ENCODE data around the gene TAS2R40.
A peak's percentile ranks its signal among the peaks of the same experiment; 100 is the strongest.

The TAS2R40 gene

DNA sequence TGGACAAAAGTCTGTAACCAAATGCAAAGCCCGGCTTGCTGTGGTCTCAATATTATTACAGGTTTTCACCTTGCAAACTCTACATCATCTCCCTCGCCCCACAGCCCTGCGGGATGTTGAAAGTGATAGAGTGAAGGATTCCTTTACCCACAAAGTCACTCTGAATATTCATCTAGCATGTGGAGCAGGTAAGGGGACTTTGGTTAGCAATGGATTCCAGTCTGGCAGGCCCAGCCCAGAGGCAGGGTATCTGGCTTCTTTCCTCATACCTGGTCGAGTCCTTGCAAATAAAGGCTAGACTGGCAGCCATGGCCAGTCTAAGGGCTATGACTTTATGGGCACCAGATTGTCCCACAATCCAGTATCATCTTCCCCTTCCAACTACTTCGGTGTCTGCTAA, 3.2 kb downstream of the TAS2R40 start:
- DNase-seq = no peak

- DNase-seq = no peak
These were observed 6.0 kb downstream of the TAS2R40 start for GRCh38 chr7:143227806-143228205.

GRCh38 chr7:143229054-143229790, 7.4 kb downstream of the TAS2R40 start:
- DNase-seq = no peak

GRCh38 chr7:143230602-143231457, 9.0 kb downstream of the TAS2R40 start:
- no peak for DNase-seq

DNA sequence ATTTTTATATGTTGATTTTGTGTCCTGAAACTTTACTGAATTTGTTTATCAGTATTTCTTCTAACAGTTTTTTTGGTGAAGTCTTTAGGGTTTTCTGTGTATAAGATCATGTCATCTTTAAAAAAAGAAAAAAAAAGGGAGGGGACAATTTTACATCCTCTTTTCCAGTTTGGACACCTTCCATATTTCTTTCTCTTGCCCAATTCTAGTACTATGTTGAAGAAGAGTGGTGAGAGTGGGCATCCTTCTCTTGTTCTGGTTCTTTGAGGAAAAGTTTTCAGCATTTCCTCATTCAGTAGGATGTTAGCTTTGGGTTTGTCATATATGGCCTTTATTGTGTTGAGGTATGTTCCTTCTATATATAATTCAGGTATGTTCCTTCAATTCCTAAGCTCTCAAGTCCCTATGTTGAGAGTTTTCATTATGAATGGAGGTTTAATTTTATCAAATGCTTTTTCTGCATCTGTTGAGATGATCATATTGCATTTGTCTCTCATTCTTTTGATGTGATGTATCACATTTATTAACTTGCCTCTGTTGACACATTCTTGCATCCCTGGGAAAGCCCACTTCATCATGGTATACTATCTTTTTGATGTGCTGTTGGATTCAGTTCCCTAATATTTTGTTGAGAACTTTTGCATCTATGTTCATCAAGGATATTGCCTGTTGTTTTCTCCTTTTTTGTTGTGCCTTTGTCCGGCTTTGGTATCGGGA, 12.1 kb downstream of the TAS2R40 start:
- no peak for DNase-seq

DNA sequence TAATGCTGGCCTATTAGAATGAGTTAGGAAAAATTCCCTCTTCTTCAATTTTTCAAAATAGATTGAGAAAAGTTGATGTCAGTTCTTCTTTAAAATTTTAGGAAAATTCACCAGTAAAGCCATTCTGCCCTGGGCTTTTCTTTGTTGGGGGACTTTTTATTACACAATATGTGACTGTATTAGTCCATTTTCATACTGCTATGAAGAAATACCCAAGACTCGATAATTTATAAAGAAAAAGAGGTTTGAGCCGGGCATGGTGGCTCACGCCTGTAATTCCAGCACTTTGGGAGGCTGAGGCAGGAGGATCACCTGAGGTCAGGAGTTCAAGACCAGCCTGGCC, 12.7 kb downstream of the TAS2R40 start:
- DNase-seq = no peak

DNA sequence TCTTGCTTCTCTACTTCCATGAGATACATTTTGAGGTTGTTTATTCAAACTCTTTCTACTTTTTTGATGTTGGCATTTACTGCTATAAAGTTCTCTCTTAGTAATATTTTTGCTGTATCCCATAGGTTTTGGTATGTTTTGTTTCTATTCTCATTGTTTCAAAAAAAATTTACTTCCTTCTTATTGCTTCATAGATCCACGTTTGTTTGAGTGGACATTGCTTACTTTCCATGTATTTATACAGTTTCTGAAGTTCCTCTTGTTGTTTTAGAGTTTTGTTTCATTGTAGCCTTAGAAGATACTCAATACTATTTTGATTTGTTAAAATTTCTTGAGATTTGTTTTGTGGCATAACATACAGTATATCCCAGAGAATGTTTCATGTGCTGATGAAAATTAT, 13.7 kb downstream of the TAS2R40 start:
- no peak for DNase-seq

DNA sequence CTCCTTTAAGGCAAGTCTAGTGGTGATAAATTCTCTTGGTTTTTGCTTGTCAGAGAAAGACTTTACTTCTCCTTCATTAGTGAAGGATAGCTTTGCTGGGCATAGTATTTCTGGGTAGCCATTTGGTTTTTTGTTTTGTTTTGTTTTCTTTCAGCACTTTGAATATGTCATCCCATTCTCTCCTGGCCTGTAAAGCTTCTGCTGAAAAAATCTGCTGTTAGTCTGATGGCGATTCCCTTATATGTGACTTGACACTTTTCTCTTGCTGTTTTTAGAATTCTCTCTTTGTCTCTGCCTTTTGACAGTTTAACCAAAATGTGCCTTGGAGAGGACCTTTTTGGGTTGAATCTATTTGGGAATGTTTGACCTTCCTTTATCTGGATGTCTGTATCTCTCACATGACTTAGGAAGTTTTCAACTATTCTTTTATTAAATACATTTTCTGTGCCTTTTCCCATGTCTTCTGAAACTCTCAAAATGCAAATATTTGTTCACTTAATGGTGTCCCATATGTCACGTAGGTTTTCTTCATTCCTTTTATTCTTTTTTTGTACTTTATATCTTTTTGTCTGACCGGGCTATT, 14.7 kb downstream of the TAS2R40 start:
- no peak for DNase-seq

DNA sequence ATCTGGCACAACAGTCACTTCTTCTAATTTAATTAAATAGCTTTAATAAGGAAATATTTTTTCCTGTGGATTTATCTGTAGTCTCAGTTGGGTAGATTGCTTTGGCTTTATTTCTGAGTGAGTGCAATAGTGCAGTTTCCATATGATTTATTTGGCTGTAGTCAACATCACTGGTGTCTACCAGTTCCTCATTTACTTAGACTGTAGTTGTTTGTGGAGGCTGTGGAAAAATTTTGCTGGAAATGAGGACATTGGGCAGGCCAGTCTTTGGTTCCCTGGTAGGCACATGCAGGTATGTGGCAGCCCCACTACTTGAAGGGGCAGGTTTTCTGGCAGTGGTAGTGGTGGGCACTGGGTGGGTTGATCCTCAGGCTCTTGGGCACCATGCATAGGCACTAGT, 15.5 kb downstream of the TAS2R40 start:
- no peak for DNase-seq

DNA sequence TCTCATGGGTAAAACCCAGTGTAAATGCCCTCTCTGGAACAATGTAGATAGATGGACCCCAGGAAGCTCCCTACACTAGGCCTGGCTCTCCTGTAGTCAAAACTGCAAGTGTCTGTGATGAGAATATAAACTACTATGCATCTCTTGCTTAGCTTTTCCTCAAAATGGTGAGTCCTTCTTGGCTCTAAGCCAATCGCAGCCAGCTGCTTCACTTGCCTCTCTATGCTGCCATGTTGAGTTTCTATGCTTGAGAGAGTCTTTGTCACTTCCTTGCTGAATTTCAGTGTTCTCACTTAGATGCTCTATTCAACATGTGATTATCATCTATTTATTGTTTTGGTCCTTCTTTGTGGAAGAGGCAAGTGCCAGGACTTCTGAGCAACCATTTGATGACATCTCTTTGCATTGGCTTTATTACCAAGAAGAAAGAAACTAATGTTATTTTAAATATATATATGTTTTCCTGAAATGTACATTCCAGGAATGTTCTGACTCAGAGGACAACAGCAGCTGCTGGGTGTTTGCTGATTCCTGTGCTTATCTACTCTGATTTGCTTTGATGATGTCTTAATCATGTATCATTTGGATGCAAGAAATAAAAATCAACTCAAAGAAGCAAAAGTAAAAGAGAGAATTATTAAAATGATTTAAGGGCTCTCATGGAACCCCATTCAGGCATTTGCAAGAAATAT, 16.6 kb downstream of the TAS2R40 start:
- no peak for DNase-seq

DNA sequence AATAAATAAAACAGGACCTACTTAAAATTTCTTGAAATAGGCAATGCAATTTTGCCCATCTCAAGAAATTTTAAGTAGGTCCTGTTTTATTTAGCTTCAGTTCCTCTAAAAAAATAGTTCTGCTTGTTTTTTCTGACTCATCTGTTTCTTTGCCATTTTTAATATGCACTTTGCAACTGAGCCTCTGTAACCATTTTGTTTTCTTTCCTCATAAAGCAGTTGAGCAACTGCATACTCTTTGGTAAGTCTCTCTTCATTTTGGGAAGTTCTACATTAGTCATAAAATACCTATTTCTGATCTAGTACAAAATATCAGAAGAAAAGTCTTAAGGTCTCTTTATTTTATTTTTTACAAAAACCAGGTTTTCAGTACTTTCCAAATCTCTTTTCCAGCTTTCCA, 18.0 kb downstream of the TAS2R40 start:
- DNase-seq = no peak

- peak; percentile 65 to 67 for DNase-seq
These were observed 18.7 kb downstream of the TAS2R40 start for GRCh38 chr7:143240291-143241168.

GRCh38 chr7:143242306-143242705, 20.5 kb downstream of the TAS2R40 start:
- DNase-seq = no peak

- DNase-seq = no peak
These were observed 21.3 kb downstream of the TAS2R40 start for GRCh38 chr7:143243111-143243510.

- DNase-seq = no peak
These were observed 21.8 kb downstream of the TAS2R40 start for GRCh38 chr7:143243614-143244013.

- DNase-seq = no peak
These were observed 22.5 kb downstream of the TAS2R40 start for GRCh38 chr7:143244321-143244720.

GRCh38 chr7:143245123-143245522, 23.3 kb downstream of the TAS2R40 start:
- DNase-seq = no peak

GRCh38 chr7:143247372-143247771, 25.5 kb downstream of the TAS2R40 start:
- no peak for DNase-seq

GRCh38 chr7:143248761-143249354, 27.0 kb downstream of the TAS2R40 start:
- DNase-seq = no peak

GRCh38 chr7:143250199-143250598, 28.4 kb downstream of the TAS2R40 start:
- no peak for DNase-seq

DNA sequence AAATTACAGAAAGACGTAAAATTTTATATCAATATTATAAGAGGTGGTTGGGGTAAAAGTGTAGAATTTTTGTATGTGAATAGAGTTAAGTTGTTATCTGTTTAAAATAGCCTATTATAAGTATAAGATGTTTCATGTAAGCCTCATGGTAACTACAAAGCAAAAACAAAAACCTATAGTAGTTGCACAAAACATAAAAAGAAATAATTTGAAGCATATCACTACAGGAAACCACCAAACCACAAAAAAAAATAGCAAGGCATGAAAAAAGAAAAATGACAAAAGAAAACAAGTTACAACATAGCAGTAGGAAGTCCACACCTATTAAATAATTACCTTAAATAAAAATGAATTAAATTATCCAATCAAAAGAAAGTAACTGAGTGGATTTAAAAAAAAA, 29.0 kb downstream of the TAS2R40 start:
- no peak for DNase-seq

All from stimulated activated CD4-positive, alpha-beta T cell treated with anti-CD3 and anti-CD28 coated beads, Interleukin-2, amount 100 ng/mL, for 24 hours (primary cell).